ENCODE measurements around the gene GNLY. TPM values are rescaled to one million over a fixed set of nuclear protein-coding genes. Genes with fewer than 3 reads are reported as not detected.
A peak's percentile ranks its signal among the peaks of the same experiment; 100 is the strongest.

Gene GNLY
- total RNA-seq, 4 donors from 2014 or later, result 0.63 to 4.2 (median 0.98) TPM; not detected in 1

GRCh38 chr2:85733121-85733960 lies 39.2 kb downstream of the GNLY start:
- WGBS, 2 donors, result 78 to 85% methylated on average over 17 of the region's 18 CpGs
- Histone ChIP-seq H3K27ac (peak overlapping the region in 3 of 4 donors; percentile 27 to 93 (median 32)), H3K4me1 (peaks cover 0 to 69% (median 21%) of the 10 kb centered on the region in 4 donors), H3K9me3 (no peaks in the 10 kb centered on the region), H3K27me3 (no peaks in the 10 kb centered on the region), H3K36me3 (no peaks in the 10 kb centered on the region), H3K4me3 (no peak overlapping the region)
- DNase-seq (ENCODE audit: low spot score in 2 of 2), result peak; percentile 62 to 74
- TF ChIP-seq CTCF (IDR thresholded peaks at IDR 0.05) (peak in 1 of 5 experiments; percentile 4), EP300 (IDR thresholded peaks at IDR 0.05) (peak in 1 of 2 donors; percentile 42), POLR2A (IDR thresholded peaks at IDR 0.05) (no peak)

DNA sequence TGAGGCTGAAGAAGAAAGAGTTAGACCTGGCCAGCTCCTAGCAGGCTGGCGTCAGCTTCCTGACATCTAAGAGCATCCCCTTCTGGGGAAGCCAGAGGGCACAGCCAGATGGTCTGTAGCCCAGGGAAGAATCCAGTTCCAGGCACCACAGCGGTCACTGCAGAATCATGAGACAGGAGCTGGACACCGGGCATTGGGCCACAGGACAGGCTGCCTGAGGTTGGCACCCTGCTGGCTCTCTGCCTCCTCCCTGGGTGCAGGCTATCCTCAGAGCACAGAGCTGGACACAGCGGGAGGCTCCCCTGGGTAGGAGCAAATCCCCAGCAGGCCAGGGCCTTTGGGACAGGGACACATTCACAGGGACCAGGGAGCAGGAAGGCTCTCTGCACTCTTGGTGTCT lies 39.9 kb downstream of the GNLY start:
- no peak for DNase-seq (ENCODE audit: low spot score in 2 of 2)
- H3K36me3 ChIP-seq, result no peaks in the 10 kb centered on the region
- H3K27ac ChIP-seq, result peak overlapping the region in 2 of 4 donors; percentile 12 to 93
- peaks cover 0 to 62% (median 19%) of the 10 kb centered on the region in 4 donors for H3K4me1 ChIP-seq
- no peak overlapping the region for H3K4me3 ChIP-seq
- H3K27me3 ChIP-seq, result no peaks in the 10 kb centered on the region
- H3K9me3 ChIP-seq, result no peaks in the 10 kb centered on the region
- no peak for TF ChIP-seq POLR2A (IDR thresholded peaks at IDR 0.05)
- no peak for TF ChIP-seq CTCF (IDR thresholded peaks at IDR 0.05)
- TF ChIP-seq EP300 (IDR thresholded peaks at IDR 0.05), result no peak
- 100% methylated on average over 2 of the region's 4 CpGs for WGBS, 2 donors

DNA sequence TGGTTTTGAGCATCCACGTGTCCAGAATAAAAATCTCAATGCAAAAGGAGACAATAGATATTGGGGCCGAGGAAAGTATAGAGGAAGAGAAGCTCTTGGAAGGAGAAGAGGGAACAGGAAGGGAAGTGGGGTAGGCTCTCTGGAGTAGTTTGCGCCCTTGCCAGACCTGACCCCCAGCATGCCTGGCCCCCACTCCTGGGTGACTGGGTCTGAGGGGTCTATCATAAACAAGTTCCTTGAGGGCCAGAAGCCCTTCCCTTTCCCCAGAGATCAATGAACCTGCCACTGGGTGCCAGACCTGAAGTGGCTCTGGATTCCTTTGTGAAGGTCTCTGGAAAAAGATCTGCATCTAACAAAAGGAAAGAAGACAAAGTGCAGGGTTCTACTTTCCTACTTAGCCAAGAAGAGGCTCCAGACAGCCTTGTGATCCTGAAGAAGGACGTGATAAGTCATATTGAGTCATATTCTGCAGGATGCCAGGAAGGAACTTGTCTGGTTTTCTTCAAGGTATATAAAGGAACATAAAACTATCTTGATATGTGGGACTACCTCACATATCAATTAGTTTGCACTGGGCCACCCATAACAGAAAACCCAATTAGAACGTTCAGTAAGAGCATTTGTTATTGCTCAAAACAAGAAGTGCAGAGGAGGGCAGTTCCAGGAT lies 40.9 kb downstream of the GNLY start:
- TF ChIP-seq EP300 (IDR thresholded peaks at IDR 0.05), result no peak
- no peak for TF ChIP-seq POLR2A (IDR thresholded peaks at IDR 0.05)
- TF ChIP-seq CTCF (IDR thresholded peaks at IDR 0.05), result no peak
- H3K27ac ChIP-seq, result peak overlapping the region in 2 of 4 donors; percentile 15 to 93
- H3K27me3 ChIP-seq, result no peaks in the 10 kb centered on the region
- no peaks in the 10 kb centered on the region for H3K9me3 ChIP-seq
- DNase-seq (ENCODE audit: low spot score in 2 of 2), result no peak
- H3K4me1 ChIP-seq, result peaks cover 0 to 57% (median 16%) of the 10 kb centered on the region in 4 donors
- 89% methylated on average over 5 of the region's 5 CpGs for WGBS, 2 donors
- no peaks in the 10 kb centered on the region for H3K36me3 ChIP-seq
- no peak overlapping the region for H3K4me3 ChIP-seq

- peak overlapping the region in 2 of 4 donors; percentile 15 to 93 for H3K27ac ChIP-seq
- no peaks in the 10 kb centered on the region for H3K27me3 ChIP-seq
- peaks cover 0 to 61% (median 18%) of the 10 kb centered on the region in 4 donors for H3K4me1 ChIP-seq
- DNase-seq (ENCODE audit: low spot score in 2 of 2), result no peak
- H3K4me3 ChIP-seq, result no peak overlapping the region
- H3K36me3 ChIP-seq, result no peaks in the 10 kb centered on the region
- TF ChIP-seq POLR2A (IDR thresholded peaks at IDR 0.05), result no peak
- TF ChIP-seq EP300 (IDR thresholded peaks at IDR 0.05), result no peak
- TF ChIP-seq CTCF (IDR thresholded peaks at IDR 0.05), result no peak
- no peaks in the 10 kb centered on the region for H3K9me3 ChIP-seq
These were observed 41.5 kb downstream of the GNLY start for GRCh38 chr2:85735691-85736090.
